HG02943 (cell line): Measurements from ENCODE around the gene NDUFS7.
"Not testable (repeated sequence)": the region's sequence is repeated elsewhere in the genome, so short reads cannot be mapped to it uniquely, and the experiment has no call there.

ENCODE experiments used
- ATAC-seq: cut with Tn5 transposase; IDR thresholded peaks from one replicate; pipeline ENCODE4 v1.9.1; 2021; ENCODE audit warnings: mild to moderate bottlenecking, low read depth, moderate library complexity; ENCODE audit not compliant: unreplicated experiment

The NDUFS7 gene

GRCh38 chr19:1416014-1416841 lies 32.5 kb downstream of the NDUFS7 start:
- ATAC-seq = no peak

GRCh38 chr19:1417145-1417544 lies 33.4 kb downstream of the NDUFS7 start:
- ATAC-seq = no peak

- no peak for ATAC-seq
These were observed 34.2 kb downstream of the NDUFS7 start for GRCh38 chr19:1417681-1418495.

- ATAC-seq = no peak
These were observed 34.7 kb downstream of the NDUFS7 start for GRCh38 chr19:1418496-1418775.

- no peak for ATAC-seq
These were observed 35.4 kb downstream of the NDUFS7 start for GRCh38 chr19:1418951-1419738.

- ATAC-seq = not testable (repeated sequence)
These were observed 36.4 kb downstream of the NDUFS7 start for GRCh38 chr19:1420085-1420484.

GRCh38 chr19:1420590-1420989 lies 36.9 kb downstream of the NDUFS7 start:
- ATAC-seq = no peak

GRCh38 chr19:1421218-1421957 lies 37.7 kb downstream of the NDUFS7 start:
- ATAC-seq = no peak

- ATAC-seq = no peak
These were observed 38.2 kb downstream of the NDUFS7 start for GRCh38 chr19:1421958-1422305.

- ATAC-seq = no peak
These were observed 38.7 kb downstream of the NDUFS7 start for GRCh38 chr19:1422360-1422759.

GRCh38 chr19:1422943-1423342 lies 39.2 kb downstream of the NDUFS7 start:
- ATAC-seq = no peak

GRCh38 chr19:1423436-1424191 lies 39.9 kb downstream of the NDUFS7 start:
- no peak for ATAC-seq

GRCh38 chr19:1424192-1424955 lies 40.7 kb downstream of the NDUFS7 start:
- ATAC-seq = no peak

GRCh38 chr19:1425102-1425837 lies 41.6 kb downstream of the NDUFS7 start:
- ATAC-seq = no peak

GRCh38 chr19:1425902-1426301 lies 42.2 kb downstream of the NDUFS7 start:
- ATAC-seq = no peak

GRCh38 chr19:1426736-1427135 lies 43.0 kb downstream of the NDUFS7 start:
- no peak for ATAC-seq

GRCh38 chr19:1427221-1427920 lies 43.7 kb downstream of the NDUFS7 start:
- no peak for ATAC-seq
